ENCODE results near the gene GUCY2F.

GUCY2F gene

GRCh38 chrX:109464231-109464630 lies 17.7 kb downstream of the GUCY2F start:
- CTCF ChIA-PET: no interaction called here
- POLR2A ChIA-PET (ENCODE audit: low non-redundant PET): no interaction called here
- H3K27ac ChIP-seq: no peak overlapping the region
- DNase-seq (ENCODE audit: low spot score): no peak
- TF ChIP-seq CTCF (conservative IDR thresholded peaks at IDR 0.05; ENCODE audit: low read depth): no peak

GRCh38 chrX:109463784-109464183 lies 18.1 kb downstream of the GUCY2F start:
- ChIA-PET CTCF (no interaction called here), POLR2A (ENCODE audit: low non-redundant PET) (no interaction called here)
- no peak for DNase-seq (ENCODE audit: low spot score)
- no peak for TF ChIP-seq CTCF (conservative IDR thresholded peaks at IDR 0.05; ENCODE audit: low read depth)
- H3K27ac ChIP-seq: no peak overlapping the region

GRCh38 chrX:109448282-109448938 lies 33.5 kb downstream of the GUCY2F start:
- ChIA-PET POLR2A (ENCODE audit: low non-redundant PET) (no interaction called here), CTCF (no interaction called here)
- TF ChIP-seq CTCF (conservative IDR thresholded peaks at IDR 0.05; ENCODE audit: low read depth): no peak
- no peak for DNase-seq (ENCODE audit: low spot score)
- no peak overlapping the region for H3K27ac ChIP-seq

- POLR2A ChIA-PET (ENCODE audit: low non-redundant PET): no interaction called here
- no peak for DNase-seq (ENCODE audit: low spot score)
- TF ChIP-seq CTCF (conservative IDR thresholded peaks at IDR 0.05; ENCODE audit: low read depth): no peak
- CTCF ChIA-PET: no interaction called here
- H3K27ac ChIP-seq: no peak overlapping the region
These were observed 40.6 kb downstream of the GUCY2F start for GRCh38 chrX:109441266-109441665.

- ChIA-PET CTCF (no interaction called here), POLR2A (ENCODE audit: low non-redundant PET) (no interaction called here)
- DNase-seq (ENCODE audit: low spot score): no peak
- no peak overlapping the region for H3K27ac ChIP-seq
- TF ChIP-seq CTCF (conservative IDR thresholded peaks at IDR 0.05; ENCODE audit: low read depth): no peak
These were observed 41.4 kb downstream of the GUCY2F start for GRCh38 chrX:109440475-109440874.

GRCh38 chrX:109409181-109409580 lies 72.7 kb downstream of the GUCY2F start:
- POLR2A ChIA-PET (ENCODE audit: low non-redundant PET): no interaction called here

More at GRCh38 chrX:109409181-109409580, 72.7 kb downstream of the GUCY2F start:
- TF ChIP-seq CTCF (conservative IDR thresholded peaks at IDR 0.05; ENCODE audit: low read depth): no peak
- CTCF ChIA-PET: no interaction called here
- H3K27ac ChIP-seq: no peak overlapping the region
- no peak for DNase-seq (ENCODE audit: low spot score)
